Left ventricle myocardium inferior (tissue), 1 donor: Measurements from ENCODE around the gene CACNA2D2. TPM values are rescaled to one million over a fixed set of nuclear protein-coding genes. Genes with fewer than 3 reads are reported as not detected.

Experiments used
- DNase-seq: peaks from one replicate; pipeline ENCODE4 v3.0.0-alpha.2; 2020
- H3K27ac ChIP-seq: fragments of 200-600 bp; replicated peaks from 2 replicates; pipeline ENCODE4 v1.8.0; 2021
- H3K27me3 ChIP-seq: fragments of 200-600 bp; 2 replicates; pipeline ENCODE4 v1.8.0; 2021; ENCODE audit warnings: low read depth
- H3K36me3 ChIP-seq: fragments of 200-600 bp; 2 replicates; pipeline ENCODE4 v1.8.0; 2021
- H3K4me1 ChIP-seq: fragments of 200-600 bp; 2 replicates; pipeline ENCODE4 v1.8.0; 2021
- H3K4me3 ChIP-seq: fragments of 200-600 bp; 2 replicates; pipeline ENCODE4 v1.8.0; 2021; ENCODE audit warnings: mild to moderate bottlenecking, moderate library complexity
- H3K9me3 ChIP-seq: fragments of 200-600 bp; replicated peaks from 2 replicates; pipeline ENCODE4 v1.8.0; 2021
- CTCF ChIP-seq: fragments of 200-600 bp; IDR thresholded peaks from 2 replicates; pipeline ENCODE4 v1.8.0; 2021; ENCODE audit warnings: antibody characterized with exemption, mild to moderate bottlenecking, borderline replicate concordance
- intact Hi-C: fragments of 100-400 bp; cut with micrococcal nuclease; formaldehyde crosslinking; loops from one replicate; pipeline ENCODE4 v1.11.0; 2022
- total RNA-seq: library from RNA; stranded (reverse); fragmentation: NEBNext Ultra II Directional; extraction: Animal tissue kit (Norgen Biotek cat#: 25700); gene quantifications from one replicate; pipeline ENCODE4 v1.2.1, GENCODE V29; 2021
- donor health status: DM: no; HTN: yes; CAD: no; lungs with severe emphysema.

The CACNA2D2 gene
- total RNA-seq, 1 donor from 2014 or later, result 2.3 TPM

- Histone ChIP-seq H3K36me3 (no peaks in the 10 kb centered on the region), H3K4me1 (no peaks in the 10 kb centered on the region), H3K4me3 (no peak overlapping the region), H3K27me3 (no peaks in the 10 kb centered on the region), H3K9me3 (no peaks in the 10 kb centered on the region), H3K27ac (no peak overlapping the region)
- intact Hi-C loops, result no loop called here
- no peak for DNase-seq
- no peak for TF ChIP-seq CTCF
Measured at GRCh38 chr3:50549226-50549625, 45.8 kb upstream of the CACNA2D2 start.

- intact Hi-C loops, result no loop called here
- no peak for TF ChIP-seq CTCF
- DNase-seq, result no peak
Measured at GRCh38 chr3:50545781-50546180, 42.3 kb upstream of the CACNA2D2 start.

GRCh38 chr3:50542177-50543034 is 39.0 kb upstream of the CACNA2D2 start:
- no peaks in the 10 kb centered on the region for H3K9me3 ChIP-seq
- H3K4me3 ChIP-seq, result no peak overlapping the region
- DNase-seq, result peak; percentile 57
- intact Hi-C loops, result loop anchor here (5.0 kb wide), 2 partner anchors 105 to 195 kb away; partner anchors contain the start of gene ZMYND10
- H3K36me3 ChIP-seq, result no peaks in the 10 kb centered on the region
- H3K27me3 ChIP-seq, result peaks cover 13% of the 10 kb centered on the region
- no peak overlapping the region for H3K27ac ChIP-seq
- peak; percentile 89 for TF ChIP-seq CTCF
- H3K4me1 ChIP-seq, result no peaks in the 10 kb centered on the region

More at GRCh38 chr3:50545781-50546180, 42.3 kb upstream of the CACNA2D2 start:
- H3K4me3 ChIP-seq, result no peak overlapping the region
- peaks cover 8% of the 10 kb centered on the region for H3K27me3 ChIP-seq
- H3K9me3 ChIP-seq, result no peaks in the 10 kb centered on the region
- no peak overlapping the region for H3K27ac ChIP-seq
- no peaks in the 10 kb centered on the region for H3K4me1 ChIP-seq
- no peaks in the 10 kb centered on the region for H3K36me3 ChIP-seq

- Histone ChIP-seq H3K4me3 (no peak overlapping the region), H3K4me1 (no peaks in the 10 kb centered on the region), H3K27ac (no peak overlapping the region), H3K36me3 (no peaks in the 10 kb centered on the region), H3K9me3 (no peaks in the 10 kb centered on the region), H3K27me3 (peaks cover 21% of the 10 kb centered on the region)
- TF ChIP-seq CTCF, result no peak
- no peak for DNase-seq
- intact Hi-C loops, result loop anchor here (5.0 kb wide), 2 partner anchors 102 to 192 kb away; partner anchors contain the start of gene ZMYND10
Measured at GRCh38 chr3:50539356-50540286, 36.2 kb upstream of the CACNA2D2 start.

- no peak for TF ChIP-seq CTCF
- no peak overlapping the region for H3K4me3 ChIP-seq
- intact Hi-C loops, result no loop called here
- H3K9me3 ChIP-seq, result no peaks in the 10 kb centered on the region
- H3K27ac ChIP-seq, result no peak overlapping the region
- H3K4me1 ChIP-seq, result no peaks in the 10 kb centered on the region
- H3K27me3 ChIP-seq, result peaks cover 21% of the 10 kb centered on the region
- DNase-seq, result no peak
- H3K36me3 ChIP-seq, result no peaks in the 10 kb centered on the region
Measured at GRCh38 chr3:50537421-50538129, 34.1 kb upstream of the CACNA2D2 start.
